GM21737 (cell line): ENCODE data around the gene E2F1.

Source experiments
- ATAC-seq: cut with Tn5 transposase; IDR thresholded peaks from one replicate; pipeline ENCODE4 v1.9.1; 2021; ENCODE audit warnings: mild to moderate bottlenecking, moderate library complexity; ENCODE audit not compliant: unreplicated experiment

E2F1 gene

GRCh38 chr20:33673114-33673409 lies 13.1 kb downstream of the E2F1 start:
- no peak for ATAC-seq

GRCh38 chr20:33672426-33673113 lies 13.6 kb downstream of the E2F1 start:
- ATAC-seq = no peak

GRCh38 chr20:33671573-33672288 lies 14.5 kb downstream of the E2F1 start:
- no peak for ATAC-seq

DNA sequence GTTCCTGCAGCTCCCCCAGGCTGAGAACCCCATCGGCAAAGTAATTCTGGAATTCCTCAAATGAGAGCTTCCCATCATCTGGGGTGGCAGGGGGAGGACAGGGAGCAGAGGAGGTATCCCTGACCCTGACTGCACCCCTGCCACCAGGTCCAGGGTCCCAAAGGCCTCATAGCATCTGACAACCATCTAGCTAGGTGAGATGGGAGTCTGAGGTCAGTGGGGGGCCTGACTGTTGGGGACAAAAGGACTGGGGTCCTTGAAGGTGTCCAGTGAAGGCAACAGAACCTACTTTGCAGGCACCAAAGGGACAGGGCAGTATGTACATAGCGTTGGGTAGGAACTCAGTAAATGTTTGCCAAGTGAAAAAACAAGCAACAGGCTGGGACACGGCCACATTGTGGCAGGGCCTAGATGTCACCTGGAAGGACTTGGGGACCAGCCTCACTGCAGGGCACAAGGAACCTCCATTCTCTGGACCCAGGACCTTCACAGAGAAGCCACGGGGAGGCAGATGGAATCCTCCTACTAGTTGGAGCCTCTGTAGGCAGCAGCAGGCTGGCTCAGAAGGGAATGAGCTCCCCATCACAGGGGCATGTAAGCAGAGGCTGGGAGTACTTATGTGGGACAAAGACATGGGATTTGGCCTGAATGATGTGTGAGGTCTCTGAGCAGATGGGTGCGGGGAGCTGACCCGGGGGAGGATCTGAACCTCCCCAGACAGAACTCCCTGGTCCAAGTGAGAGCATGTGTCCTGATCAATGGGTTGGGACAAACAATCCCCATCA lies 15.3 kb downstream of the E2F1 start:
- no peak for ATAC-seq

- ATAC-seq = no peak
Observed at GRCh38 chr20:33669873-33670640, 16.1 kb downstream of the E2F1 start.

GRCh38 chr20:33669224-33669623 lies 17.0 kb downstream of the E2F1 start:
- ATAC-seq = no peak

DNA sequence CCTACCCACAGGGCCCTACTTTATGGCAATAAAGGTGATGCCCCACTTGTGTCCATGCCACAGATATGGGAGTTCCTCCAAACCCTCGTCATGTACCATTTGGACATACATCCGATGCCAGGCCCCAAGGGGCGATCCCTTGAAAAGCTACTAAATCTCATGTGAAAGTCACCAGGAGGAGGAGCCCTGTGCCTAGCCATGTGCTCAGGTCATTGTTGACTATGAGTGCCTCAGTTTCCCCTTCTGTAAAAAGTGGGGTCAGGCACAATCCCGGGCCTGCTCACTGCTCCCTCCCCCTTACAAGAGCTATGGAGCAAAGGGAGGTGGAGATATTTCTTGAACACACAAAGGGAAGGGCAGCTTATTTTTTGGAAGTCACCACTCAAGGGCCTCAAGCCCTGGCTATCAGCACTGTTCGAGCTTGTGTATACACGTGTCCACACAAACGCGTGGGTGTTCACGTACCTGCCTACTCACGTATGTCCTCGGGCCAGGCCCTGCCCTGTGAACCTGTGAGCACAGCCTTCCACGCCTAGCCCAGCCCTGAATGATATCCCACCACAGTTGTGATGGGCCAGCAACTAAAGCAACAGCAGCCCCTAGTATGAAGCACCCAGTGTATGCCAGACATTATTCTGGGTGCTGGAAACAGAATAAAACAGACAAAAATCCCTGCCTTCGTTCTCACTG lies 17.6 kb downstream of the E2F1 start:
- no peak for ATAC-seq

DNA sequence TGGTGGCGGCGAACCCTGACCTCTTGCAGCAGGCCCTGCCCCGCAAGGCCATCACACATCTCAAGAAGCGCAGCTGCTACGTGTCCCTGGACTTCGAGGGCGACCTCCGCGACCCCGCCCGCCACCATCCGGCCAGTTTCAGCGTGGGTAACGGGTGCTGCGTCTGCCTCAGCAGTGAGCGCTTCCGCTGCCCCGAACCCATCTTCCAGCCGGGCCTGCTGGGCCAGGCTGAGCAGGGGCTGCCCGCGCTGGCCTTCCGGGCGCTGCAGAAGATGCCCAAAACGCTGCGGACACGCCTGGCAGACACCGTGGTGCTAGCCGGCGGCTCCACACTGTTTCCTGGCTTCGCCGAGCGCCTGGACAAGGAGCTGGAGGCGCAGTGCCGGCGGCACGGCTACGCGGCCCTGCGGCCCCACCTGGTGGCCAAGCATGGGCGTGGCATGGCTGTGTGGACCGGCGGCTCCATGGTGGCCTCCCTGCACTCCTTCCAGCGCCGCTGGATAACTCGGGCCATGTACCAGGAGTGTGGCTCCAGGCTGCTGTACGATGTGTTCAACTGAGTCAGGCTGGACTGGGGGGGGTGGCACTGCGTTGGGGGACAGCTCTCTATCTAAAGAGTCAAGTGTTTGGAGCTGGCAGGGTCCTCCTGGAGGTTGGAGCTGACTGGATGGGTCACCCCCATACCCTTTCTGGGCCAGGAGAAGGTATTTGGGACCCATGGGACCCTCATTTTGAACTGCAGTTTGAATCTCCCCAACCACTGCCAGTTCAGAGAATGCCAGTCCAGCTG lies 18.3 kb downstream of the E2F1 start:
- peak; percentile 29 for ATAC-seq

- ATAC-seq = peak; percentile 8
Observed at GRCh38 chr20:33667245-33667675, 18.9 kb downstream of the E2F1 start.

- peak; percentile 51 for ATAC-seq
Observed at GRCh38 chr20:33666293-33667244, 19.6 kb downstream of the E2F1 start, which contains the start of gene ACTL10. ACTL10 (plus strand) TSS chr20:33666943; CDS start chr20:33667498, 555 bp downstream.

DNA sequence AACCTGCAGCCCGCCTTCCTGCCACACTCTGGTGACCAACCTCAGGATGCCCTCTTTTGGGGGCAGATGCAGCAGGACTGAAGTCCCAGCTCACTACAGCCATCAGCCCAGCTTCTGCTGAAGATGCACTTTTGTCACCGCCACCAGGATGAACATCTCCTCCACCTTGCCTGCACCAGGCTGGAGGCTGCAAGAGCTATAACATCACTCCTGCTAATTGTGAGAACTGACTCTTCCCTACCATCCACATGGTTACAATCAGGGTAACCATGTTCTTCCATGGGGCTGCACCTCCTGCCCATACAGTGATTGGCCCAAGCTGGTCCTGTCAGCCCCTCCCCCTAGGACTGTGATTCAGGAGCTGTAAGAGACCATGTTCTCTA lies 21.4 kb downstream of the E2F1 start:
- ATAC-seq = no peak

GRCh38 chr20:33664085-33664761 lies 22.0 kb downstream of the E2F1 start:
- no peak for ATAC-seq

- no peak for ATAC-seq
Observed at GRCh38 chr20:33663161-33664084, 22.8 kb downstream of the E2F1 start.

DNA sequence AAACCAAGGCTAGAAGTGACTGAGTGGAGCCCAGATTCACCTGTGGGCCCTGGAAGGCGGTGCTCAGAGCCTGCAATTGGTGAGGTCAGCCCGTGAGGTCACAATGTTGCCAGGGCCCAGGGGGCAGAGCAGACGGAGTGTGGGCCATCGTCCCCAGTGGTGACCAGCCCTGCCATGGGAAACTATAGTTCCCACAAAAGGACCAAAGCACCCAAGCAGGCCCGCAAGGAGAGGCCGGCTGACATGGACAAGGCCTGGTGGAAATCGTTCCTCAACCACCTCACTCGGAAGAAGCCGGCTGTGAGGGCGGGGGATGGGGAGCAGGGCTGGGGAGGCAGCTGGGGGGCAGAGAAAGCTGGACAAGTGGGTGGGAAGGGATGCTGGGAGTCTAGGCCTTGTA lies 24.0 kb downstream of the E2F1 start, which contains the start of gene C20orf144:
Gene C20orf144 (plus strand): TSS at position 156 of the 400 bp plus-strand sequence. CDS start 19 bp downstream, at position 175.
- ATAC-seq = no peak

DNA sequence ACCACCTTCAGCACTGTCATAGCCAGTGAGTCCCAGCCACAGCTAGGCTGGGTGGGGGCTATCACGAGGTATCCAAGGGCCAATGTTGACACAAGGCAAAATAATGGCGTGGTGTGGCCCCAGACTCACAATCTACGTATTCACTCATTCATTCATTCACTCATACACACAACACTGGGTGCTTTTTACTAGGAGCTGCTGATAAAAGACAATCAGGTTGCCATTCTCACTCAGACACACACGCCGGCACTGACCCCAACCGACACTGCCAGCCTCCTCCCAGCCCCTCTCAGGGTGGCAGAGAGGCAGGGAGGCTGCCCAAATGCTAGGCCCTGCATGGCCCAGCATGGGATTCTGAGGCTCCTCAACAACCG lies 25.5 kb downstream of the E2F1 start:
- ATAC-seq = no peak

- ATAC-seq = no peak
Observed at GRCh38 chr20:33660035-33660684, 26.0 kb downstream of the E2F1 start.
